Astrocyte of the spinal cord (primary cell): ENCODE data around the gene LYPLA2.

Source experiments
- DNase-seq: peaks from one replicate; pipeline ENCODE4 v3.0.0; 2011; ENCODE audit warnings: low read depth, low spot score
- H3K4me3 ChIP-seq: 2 replicates; pipeline ENCODE4 v1.5.1; 2011; ENCODE audit warnings: low read depth, mild to moderate bottlenecking, low read length, moderate library complexity
- in situ Hi-C: cut with HindIII; loops from 2 replicates; pipeline ENCODE4 v1.10.0; 2017; ENCODE audit warnings: low sequenced_read_pairs
- TF ChIP-seq, protein P1 (sequence below): IDR thresholded peaks from 2 replicates; pipeline ENCODE4 v1.5.1; 2012; ENCODE audit warnings: low read depth, mild to moderate bottlenecking, low read length, inconsistent platforms

LYPLA2 gene

DNA sequence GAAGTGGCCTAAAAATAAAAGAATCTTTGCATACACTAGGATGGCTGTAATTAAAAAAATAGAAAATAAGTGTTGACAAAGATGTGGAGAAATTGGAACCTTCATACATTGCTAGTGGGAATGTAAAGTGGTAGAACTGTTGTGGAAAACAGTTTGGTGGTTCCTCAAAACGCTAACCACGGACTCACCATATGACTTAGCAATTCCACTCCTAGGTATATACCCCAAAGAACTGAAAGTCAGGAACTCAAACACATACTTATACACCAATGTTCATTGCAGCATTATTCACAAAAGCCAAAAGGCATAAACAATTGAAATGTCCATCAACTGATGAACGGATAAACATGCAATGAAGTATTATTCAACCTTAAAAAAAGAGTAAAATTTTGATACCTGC is 45.1 kb downstream of the LYPLA2 start:
- TF ChIP-seq, protein P1, sequence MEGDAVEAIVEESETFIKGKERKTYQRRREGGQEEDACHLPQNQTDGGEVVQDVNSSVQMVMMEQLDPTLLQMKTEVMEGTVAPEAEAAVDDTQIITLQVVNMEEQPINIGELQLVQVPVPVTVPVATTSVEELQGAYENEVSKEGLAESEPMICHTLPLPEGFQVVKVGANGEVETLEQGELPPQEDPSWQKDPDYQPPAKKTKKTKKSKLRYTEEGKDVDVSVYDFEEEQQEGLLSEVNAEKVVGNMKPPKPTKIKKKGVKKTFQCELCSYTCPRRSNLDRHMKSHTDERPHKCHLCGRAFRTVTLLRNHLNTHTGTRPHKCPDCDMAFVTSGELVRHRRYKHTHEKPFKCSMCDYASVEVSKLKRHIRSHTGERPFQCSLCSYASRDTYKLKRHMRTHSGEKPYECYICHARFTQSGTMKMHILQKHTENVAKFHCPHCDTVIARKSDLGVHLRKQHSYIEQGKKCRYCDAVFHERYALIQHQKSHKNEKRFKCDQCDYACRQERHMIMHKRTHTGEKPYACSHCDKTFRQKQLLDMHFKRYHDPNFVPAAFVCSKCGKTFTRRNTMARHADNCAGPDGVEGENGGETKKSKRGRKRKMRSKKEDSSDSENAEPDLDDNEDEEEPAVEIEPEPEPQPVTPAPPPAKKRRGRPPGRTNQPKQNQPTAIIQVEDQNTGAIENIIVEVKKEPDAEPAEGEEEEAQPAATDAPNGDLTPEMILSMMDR, result no peak
- DNase-seq, result no peak
- in situ Hi-C loops, result no loop called here
- H3K4me3 ChIP-seq, result no peak overlapping the region

DNA sequence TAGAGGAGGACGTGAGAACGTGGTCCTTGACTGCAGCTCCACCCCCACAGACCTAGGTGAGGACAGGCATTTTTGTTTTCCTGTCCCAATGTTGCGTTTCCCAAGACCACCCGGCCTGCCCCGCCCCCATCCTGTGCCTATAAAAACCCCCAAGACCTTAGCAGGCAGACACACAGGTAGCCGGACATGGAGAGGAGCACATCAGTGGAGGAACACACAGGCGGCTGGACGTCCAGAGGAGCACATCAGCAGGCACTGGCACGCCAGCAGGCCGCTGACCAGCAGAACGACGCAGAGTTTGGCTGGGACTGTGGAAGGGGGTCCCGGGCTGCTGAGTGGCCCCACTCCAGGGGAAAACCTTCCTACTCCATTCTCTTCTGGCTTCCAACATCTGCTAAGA is 47.0 kb downstream of the LYPLA2 start:
- in situ Hi-C loops, result no loop called here
- TF ChIP-seq, protein P1, result no peak
- no peak for DNase-seq
- H3K4me3 ChIP-seq, result no peak overlapping the region

DNA sequence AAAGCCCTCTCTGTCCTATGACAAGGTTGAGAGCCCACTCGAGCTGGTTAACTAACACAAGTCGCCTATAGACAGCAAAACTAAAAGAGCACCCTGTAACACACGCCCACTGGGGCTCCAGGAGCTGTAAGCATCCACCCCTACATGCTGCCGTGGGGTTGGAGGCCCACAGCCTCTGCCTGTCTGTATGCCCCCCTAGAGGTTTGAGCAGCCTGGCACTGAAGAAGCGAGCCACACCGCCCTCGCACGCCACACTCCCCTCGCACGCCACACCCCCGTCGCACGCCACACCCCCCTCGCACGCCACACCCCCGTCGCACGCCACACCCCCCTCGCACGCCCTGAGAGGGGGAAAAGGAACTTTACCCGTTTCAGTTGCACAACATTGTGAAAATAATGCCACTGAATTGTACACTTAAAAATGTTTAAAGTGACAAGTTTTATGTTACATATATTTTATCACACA is 47.5 kb downstream of the LYPLA2 start:
- in situ Hi-C loops, result no loop called here
- H3K4me3 ChIP-seq, result peak overlapping the region; percentile 29

DNA sequence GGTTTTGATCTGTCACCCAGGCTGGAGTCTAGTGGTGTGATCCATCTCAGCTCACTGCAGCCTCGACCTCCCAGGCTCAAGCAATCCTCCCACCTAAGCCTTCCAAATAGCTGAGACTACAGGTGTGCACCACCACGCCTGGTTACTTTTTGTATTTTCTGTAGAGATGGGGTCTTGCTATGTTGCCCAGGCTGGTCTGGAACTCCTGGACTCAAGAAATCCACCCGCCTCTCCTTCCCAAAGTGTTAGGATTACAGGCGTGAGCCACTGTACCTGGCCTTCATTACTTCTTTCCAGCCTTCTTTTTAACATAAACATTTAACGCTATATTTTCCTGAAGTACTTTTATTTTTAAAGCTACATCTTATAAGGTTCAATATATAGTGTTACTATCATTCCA is 52.7 kb downstream of the LYPLA2 start:
- in situ Hi-C loops, result no loop called here
- no peak overlapping the region for H3K4me3 ChIP-seq
- TF ChIP-seq, protein P1, result no peak
- no peak for DNase-seq

More for the DNA sequence above, 47.5 kb downstream of the LYPLA2 start:
- peak; percentile 8 for DNase-seq
- TF ChIP-seq, protein P1, result no peak
